CD4-positive, alpha-beta T cell (primary cell): ENCODE measurements around the gene LGALS3BP. TPM values are rescaled to one million over a fixed set of nuclear protein-coding genes. Genes with fewer than 3 reads are reported as not detected.

ENCODE experiments used
- ATAC-seq: fragments of 200-7000 bp; cut with Tn5 transposase; one replicate; pipeline ENCODE4 v1.10.0; 2022; ENCODE audit warnings: mild to moderate bottlenecking; ENCODE audit not compliant: poor library complexity
- CTCF ChIA-PET: fragments of 350-600 bp; sonication (Branson Sonifier 250); formaldehyde crosslinking; loops from one replicate; lab custom pipeline; 2021; ENCODE audit warnings: antibody characterized with exemption, inconsistent platforms; lab: Charles Lee
- POLR2A ChIA-PET: fragments of 350-600 bp; sonication (Branson Sonifier 250); formaldehyde crosslinking; loops from one replicate; lab custom pipeline; 2021; ENCODE audit warnings: antibody characterized with exemption, inconsistent platforms; lab: Charles Lee
- DNase-seq, 14 experiments: peaks; one replicate each; pipeline ENCODE4 v3.0.0-alpha.2; 2013 to 2020; ENCODE audit warnings: mixed read lengths in 2 of 14
- H3K27ac ChIP-seq, 2 donors: one replicate each; pipeline versions ENCODE4 v1.5.1 to v1.7.0; 2013; ENCODE audit warnings: low read length in 2 of 2, low read depth in 1 of 2, mild to moderate bottlenecking in 1 of 2
- H3K27me3 ChIP-seq, 2 experiments: 1 replicate in 1 of 2; 2 replicates in 1 of 2; pipeline versions ENCODE4 v1.6.1 to v1.7.0; 2013; ENCODE audit warnings: low read length in 2 of 2, control low read depth in 1 of 2, mild to moderate bottlenecking in 1 of 2, moderate library complexity in 1 of 2; ENCODE audit not compliant: insufficient read depth in 2 of 2, control insufficient read depth in 1 of 2
- H3K36me3 ChIP-seq: one replicate; pipeline ENCODE4 v1.6.1; 2013; ENCODE audit warnings: low read length, control low read depth; ENCODE audit not compliant: insufficient read depth
- H3K4me1 ChIP-seq: one replicate; pipeline ENCODE4 v1.6.1; 2013; ENCODE audit warnings: low read length, control low read depth; ENCODE audit not compliant: insufficient read depth
- H3K4me3 ChIP-seq: one replicate; pipeline ENCODE4 v1.5.1; 2013; ENCODE audit warnings: mild to moderate bottlenecking, low read length, moderate library complexity
- H3K9me3 ChIP-seq, 2 experiments: 1 replicate in 1 of 2; 2 replicates in 1 of 2; pipeline versions ENCODE4 v1.6.1 to v1.7.0; 2013; ENCODE audit warnings: low read length in 2 of 2, mild to moderate bottlenecking in 2 of 2, control low read depth in 1 of 2, moderate library complexity in 1 of 2; ENCODE audit not compliant: control insufficient read depth in 1 of 2, insufficient read depth in 1 of 2
- H3K27ac Mint-ChIP-seq: one replicate; pipeline ENCODE4 v1.8.0; 2020; ENCODE audit warnings: mixed read lengths
- H3K27me3 Mint-ChIP-seq: one replicate; pipeline ENCODE4 v1.8.0; 2021; ENCODE audit warnings: mixed read lengths
- H3K36me3 Mint-ChIP-seq: one replicate; pipeline ENCODE4 v1.8.0; 2021; ENCODE audit warnings: low read depth, mixed read lengths
- H3K4me1 Mint-ChIP-seq: one replicate; pipeline ENCODE4 v1.8.0; 2021; ENCODE audit warnings: low read depth, mixed read lengths
- H3K4me3 Mint-ChIP-seq: one replicate; pipeline ENCODE4 v1.8.0; 2020; ENCODE audit warnings: mild to moderate bottlenecking, mixed read lengths
- H3K9me3 Mint-ChIP-seq: one replicate; pipeline ENCODE4 v1.8.0; 2020; ENCODE audit warnings: mixed read lengths
- CTCF ChIP-seq: fragments of 200-600 bp; IDR thresholded peaks from one replicate; pipeline ENCODE4 v1.8.0; 2022; ENCODE audit warnings: antibody characterized with exemption, mild to moderate bottlenecking
- intact Hi-C, 2 experiments: fragments of 100-400 bp; cut with DNase I in 1 of 2; cut with micrococcal nuclease in 1 of 2; formaldehyde crosslinking; loops; one replicate each; pipeline versions ENCODE4 v1.15.1 to v1.9.0; 2023 to 2025; cut with DNase I, micrococcal nuclease
- total RNA-seq, 174 experiments: library from RNA in 2 of 174; stranded (reverse) in 2 of 174; gene quantifications; one replicate each; pipeline ENCODE4 v1.2.3 and lab custom pipeline; 2021 to 2026

The LGALS3BP gene
- total RNA-seq, 2 experiments from 2014 or later, result 38.8 to 41.0 TPM

- Mint-ChIP-seq H3K27ac (peak overlapping the region; percentile 80), H3K36me3 (no peaks in the 10 kb centered on the region), H3K4me3 (peak overlapping the region; percentile 90), H3K9me3 (no peaks in the 10 kb centered on the region), H3K4me1 (peaks cover 21% of the 10 kb centered on the region), H3K27me3 (peaks cover 4% of the 10 kb centered on the region)
- Histone ChIP-seq H3K36me3 (no peaks in the 10 kb centered on the region), H3K4me1 (peaks cover 29% of the 10 kb centered on the region), H3K9me3 (peaks cover 0 to 8% of the 10 kb centered on the region in 2 experiments), H3K27me3 (peaks cover 4 to 7% of the 10 kb centered on the region in 2 experiments), H3K27ac (no peak overlapping the region), H3K4me3 (peak overlapping the region; percentile 49)
- ChIA-PET CTCF (no interaction called here), POLR2A (interaction anchor here (0.6 kb wide), 2 partner anchors 43 to 754 kb away, joined by 3 read pairs; no protein-coding TSS in a partner anchor)
- ATAC-seq (peak; percentile 56), DNase-seq (peak; percentile 22 to 78 (median 57))
- intact Hi-C loops, result loop anchor here (2.0 to 5.0 kb wide), 5 partner anchors 33 to 59 kb away; no protein-coding TSS in a partner anchor
- TF ChIP-seq CTCF, result no peak
These were observed 55.9 kb downstream of the LGALS3BP start for GRCh38 chr17:78923660-78924453.

GRCh38 chr17:78922816-78923498, 56.8 kb downstream of the LGALS3BP start:
- peaks cover 4% of the 10 kb centered on the region for H3K27me3 Mint-ChIP-seq
- no peaks in the 10 kb centered on the region for H3K36me3 ChIP-seq
- intact Hi-C loops, result loop anchor here (5.0 kb wide), 3 partner anchors 36 to 56 kb away; no protein-coding TSS in a partner anchor
- H3K4me3 Mint-ChIP-seq, result peak overlapping the region; percentile 90
- no peak for TF ChIP-seq CTCF
- H3K4me1 ChIP-seq, result peaks cover 29% of the 10 kb centered on the region
- peaks cover 4 to 7% of the 10 kb centered on the region in 2 experiments for H3K27me3 ChIP-seq
- POLR2A ChIA-PET, result no interaction called here
- peaks cover 0 to 13% of the 10 kb centered on the region in 2 experiments for H3K9me3 ChIP-seq
- no peak overlapping the region for H3K4me3 ChIP-seq
- peaks cover 27% of the 10 kb centered on the region for H3K4me1 Mint-ChIP-seq
- no peak for ATAC-seq
- CTCF ChIA-PET, result no interaction called here
- no peaks in the 10 kb centered on the region for H3K36me3 Mint-ChIP-seq
- H3K9me3 Mint-ChIP-seq, result no peaks in the 10 kb centered on the region
- peak in 1 of 14 experiments; percentile 25 for DNase-seq
- no peak overlapping the region for H3K27ac ChIP-seq
- peak overlapping the region; percentile 80 for H3K27ac Mint-ChIP-seq

DNA sequence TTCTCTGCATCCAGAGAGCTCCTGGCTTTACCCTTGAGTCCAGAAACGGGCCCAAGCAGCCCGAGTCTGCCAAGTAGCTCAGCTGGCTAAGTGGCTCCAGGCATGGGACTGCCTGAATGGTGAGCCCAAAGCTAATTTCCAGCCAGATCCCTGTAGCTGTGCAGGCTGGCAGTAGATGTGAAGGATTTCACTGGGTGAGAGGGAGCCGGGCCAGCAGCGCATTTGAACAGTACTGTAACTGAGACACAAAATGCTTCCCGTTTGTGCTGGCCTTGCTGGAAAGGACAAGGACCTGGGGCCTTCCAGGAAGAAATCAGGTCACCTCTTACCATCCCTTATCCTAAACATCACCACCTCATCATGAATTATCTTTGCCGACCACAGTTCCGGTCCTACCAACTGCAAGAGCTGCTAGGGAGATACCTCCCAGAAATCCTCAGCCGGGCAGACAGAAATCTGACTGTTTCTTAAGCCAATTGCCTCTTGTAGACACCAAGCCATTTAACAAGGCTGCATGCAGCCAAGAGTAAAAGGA, 58.2 kb downstream of the LGALS3BP start:
- POLR2A ChIA-PET, result interaction anchor here (1.0 kb wide), 1 partner anchor 31 kb away, joined by 3 read pairs; no protein-coding TSS in a partner anchor
- H3K36me3 ChIP-seq, result no peaks in the 10 kb centered on the region
- H3K27me3 Mint-ChIP-seq, result peaks cover 4% of the 10 kb centered on the region

More for the DNA sequence above, 58.2 kb downstream of the LGALS3BP start:
- TF ChIP-seq CTCF, result no peak
- no peak for ATAC-seq
- Mint-ChIP-seq H3K4me3 (no peak overlapping the region), H3K4me1 (peaks cover 36% of the 10 kb centered on the region), H3K27ac (peak overlapping the region; percentile 25), H3K36me3 (no peaks in the 10 kb centered on the region), H3K9me3 (no peaks in the 10 kb centered on the region)
- intact Hi-C loops, result loop anchor here (5.0 kb wide), 3 partner anchors 34 to 54 kb away; no protein-coding TSS in a partner anchor
- Histone ChIP-seq H3K4me1 (peaks cover 31% of the 10 kb centered on the region), H3K27ac (no peak overlapping the region), H3K9me3 (peaks cover 0 to 14% of the 10 kb centered on the region in 2 experiments), H3K27me3 (peaks cover 4 to 7% of the 10 kb centered on the region in 2 experiments), H3K4me3 (no peak overlapping the region)
- CTCF ChIA-PET, result no interaction called here
- DNase-seq, result no peak
